ENCODE measurements around the gene ABCC10. TPM values are rescaled to one million over a fixed set of nuclear protein-coding genes. Genes with fewer than 3 reads are reported as not detected.
"Not testable (repeated sequence)": the region's sequence is repeated elsewhere in the genome, so short reads cannot be mapped to it uniquely, and the experiment has no call there.

Gene ABCC10
- total RNA-seq, 1 donor from 2014 or later: 46.8 TPM

DNA sequence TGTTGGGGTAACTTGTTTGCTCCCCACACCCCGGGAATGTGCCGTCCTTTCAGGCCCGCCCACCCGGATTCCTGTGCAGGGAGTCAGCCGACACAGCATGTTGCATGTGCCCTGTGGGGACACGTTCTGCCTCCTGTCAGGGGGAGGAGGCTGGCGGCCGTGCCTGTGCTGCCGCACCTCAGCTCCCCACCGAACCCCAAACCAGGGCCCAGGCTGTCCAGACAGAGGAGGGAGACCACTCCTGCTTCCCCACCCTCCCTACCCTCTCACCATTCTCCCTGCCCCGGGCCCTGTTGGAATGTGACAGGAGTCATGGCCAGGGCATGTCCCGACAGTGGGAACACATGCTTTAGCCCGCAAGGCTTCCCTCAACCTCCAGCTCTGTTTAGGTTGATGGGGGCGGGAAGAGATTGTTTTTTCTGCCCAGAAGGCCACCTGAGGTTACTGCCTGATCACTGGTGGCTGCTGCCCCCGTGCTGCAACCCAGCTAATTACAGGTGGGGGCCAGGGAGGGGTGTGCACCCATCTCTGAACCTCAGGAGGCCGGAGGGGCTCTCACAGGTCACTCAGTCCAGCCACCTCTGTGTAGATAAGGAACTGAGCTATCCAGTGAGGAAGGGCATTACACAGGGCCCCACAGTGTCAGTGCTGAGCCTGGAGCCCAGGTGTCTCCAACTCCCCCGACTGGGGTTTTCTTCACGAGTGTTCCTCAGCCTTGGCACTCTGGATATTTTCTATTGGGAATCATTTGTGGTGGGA, 69.2 kb downstream of the ABCC10 start:
- DNase-seq (ENCODE audit: low spot score): no peak

- DNase-seq (ENCODE audit: low spot score): no peak
These were observed 69.7 kb downstream of the ABCC10 start for GRCh38 chr6:43497129-43497396.

DNA sequence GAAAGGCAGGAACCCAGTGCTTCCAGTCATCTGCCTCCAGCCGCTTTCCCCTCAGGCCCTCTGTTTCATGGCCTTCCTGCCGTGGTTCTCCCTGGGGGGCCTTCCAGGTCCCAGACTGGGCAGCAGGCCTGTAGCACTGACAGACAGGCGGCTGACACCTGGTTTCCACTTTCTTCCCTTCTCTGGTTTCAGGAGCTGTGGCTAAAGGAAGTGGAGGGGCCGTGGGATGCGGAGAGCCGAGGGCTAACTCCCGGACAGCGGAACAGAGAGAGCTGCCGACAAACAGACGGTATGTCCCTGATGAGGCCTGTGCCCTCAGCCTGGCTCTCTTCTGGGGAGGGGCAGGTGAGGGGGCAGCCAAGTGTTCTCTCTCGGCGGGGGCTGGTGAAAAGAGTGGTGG, 70.3 kb downstream of the ABCC10 start:
- DNase-seq (ENCODE audit: low spot score): no peak

- DNase-seq (ENCODE audit: low spot score): not testable (repeated sequence)
These were observed 71.0 kb downstream of the ABCC10 start for GRCh38 chr6:43498291-43498690.

GRCh38 chr6:43499028-43499815, 71.9 kb downstream of the ABCC10 start:
- DNase-seq (ENCODE audit: low spot score): no peak

Other genes starting within 250 kb of the ABCC10 start
- gene CUL9, start 245.3 kb upstream of the ABCC10 start, total RNA-seq: 50.0 TPM
- 58.2 TPM for gene DNPH1, start 198.1 kb upstream of the ABCC10 start, total RNA-seq
- 1.6 TPM for gene TTBK1, start 184.1 kb upstream of the ABCC10 start, total RNA-seq
- 0.37 TPM for gene SLC22A7, start 129.3 kb upstream of the ABCC10 start, total RNA-seq
- 7.3 TPM for gene CRIP3, start 118.7 kb upstream of the ABCC10 start, total RNA-seq
- 20.9 TPM for gene ZNF318, start 57.9 kb upstream of the ABCC10 start, total RNA-seq
- 0.37 TPM for gene DLK2, start 28.0 kb downstream of the ABCC10 start, total RNA-seq
- gene TJAP1, start 50.0 kb downstream of the ABCC10 start, total RNA-seq: 41.0 TPM
- 7.0 TPM for gene LRRC73, start 82.8 kb downstream of the ABCC10 start, total RNA-seq
- gene YIPF3, start 89.4 kb downstream of the ABCC10 start, total RNA-seq: 155 TPM
- 33.8 TPM for gene POLR1C, start 89.5 kb downstream of the ABCC10 start, total RNA-seq
- 31.6 TPM for gene XPO5, start 148.5 kb downstream of the ABCC10 start, total RNA-seq
- 12.9 TPM for gene POLH, start 148.6 kb downstream of the ABCC10 start, total RNA-seq
- gene GTPBP2, start 201.7 kb downstream of the ABCC10 start, total RNA-seq: 74.2 TPM
- 21.1 TPM for gene MAD2L1BP, start 208.3 kb downstream of the ABCC10 start, total RNA-seq
- gene RSPH9, start 217.5 kb downstream of the ABCC10 start, total RNA-seq: 0.58 TPM